Coronary artery (tissue), 2 donors: Measurements from ENCODE around the gene KRTAP10-5.

Experiments used
- DNase-seq: peaks from one replicate; pipeline ENCODE4 v3.0.0-alpha.2; 2017; ENCODE audit warnings: low spot score
- H3K27ac ChIP-seq, 2 donors: fragments of 200-600 bp; sonication (generic); one replicate each; pipeline ENCODE4 v1.5.1; 2016 to 2019
- H3K4me3 ChIP-seq: fragments of 200-600 bp; sonication (generic); 2 replicates; pipeline ENCODE4 v1.5.1; 2016; ENCODE audit warnings: mild to moderate bottlenecking, moderate library complexity
- TF ChIP-seq, protein P1 (sequence below): fragments of 200-600 bp; sonication (generic); IDR thresholded peaks from one replicate; pipeline ENCODE4 v1.5.1; 2019; ENCODE audit warnings: antibody characterized with exemption

KRTAP10-5 gene

GRCh38 chr21:44599264-44600029 lies 19.0 kb upstream of the KRTAP10-5 start:
- TF ChIP-seq, protein P1, sequence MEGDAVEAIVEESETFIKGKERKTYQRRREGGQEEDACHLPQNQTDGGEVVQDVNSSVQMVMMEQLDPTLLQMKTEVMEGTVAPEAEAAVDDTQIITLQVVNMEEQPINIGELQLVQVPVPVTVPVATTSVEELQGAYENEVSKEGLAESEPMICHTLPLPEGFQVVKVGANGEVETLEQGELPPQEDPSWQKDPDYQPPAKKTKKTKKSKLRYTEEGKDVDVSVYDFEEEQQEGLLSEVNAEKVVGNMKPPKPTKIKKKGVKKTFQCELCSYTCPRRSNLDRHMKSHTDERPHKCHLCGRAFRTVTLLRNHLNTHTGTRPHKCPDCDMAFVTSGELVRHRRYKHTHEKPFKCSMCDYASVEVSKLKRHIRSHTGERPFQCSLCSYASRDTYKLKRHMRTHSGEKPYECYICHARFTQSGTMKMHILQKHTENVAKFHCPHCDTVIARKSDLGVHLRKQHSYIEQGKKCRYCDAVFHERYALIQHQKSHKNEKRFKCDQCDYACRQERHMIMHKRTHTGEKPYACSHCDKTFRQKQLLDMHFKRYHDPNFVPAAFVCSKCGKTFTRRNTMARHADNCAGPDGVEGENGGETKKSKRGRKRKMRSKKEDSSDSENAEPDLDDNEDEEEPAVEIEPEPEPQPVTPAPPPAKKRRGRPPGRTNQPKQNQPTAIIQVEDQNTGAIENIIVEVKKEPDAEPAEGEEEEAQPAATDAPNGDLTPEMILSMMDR = no peak
- DNase-seq = no peak
- Histone ChIP-seq H3K4me3 (no peak overlapping the region), H3K27ac (no peak overlapping the region)

- Histone ChIP-seq H3K4me3 (no peak overlapping the region), H3K27ac (no peak overlapping the region)
- TF ChIP-seq, protein P1 = no peak
- no peak for DNase-seq
These were observed 17.7 kb upstream of the KRTAP10-5 start for GRCh38 chr21:44598061-44598460.

DNA sequence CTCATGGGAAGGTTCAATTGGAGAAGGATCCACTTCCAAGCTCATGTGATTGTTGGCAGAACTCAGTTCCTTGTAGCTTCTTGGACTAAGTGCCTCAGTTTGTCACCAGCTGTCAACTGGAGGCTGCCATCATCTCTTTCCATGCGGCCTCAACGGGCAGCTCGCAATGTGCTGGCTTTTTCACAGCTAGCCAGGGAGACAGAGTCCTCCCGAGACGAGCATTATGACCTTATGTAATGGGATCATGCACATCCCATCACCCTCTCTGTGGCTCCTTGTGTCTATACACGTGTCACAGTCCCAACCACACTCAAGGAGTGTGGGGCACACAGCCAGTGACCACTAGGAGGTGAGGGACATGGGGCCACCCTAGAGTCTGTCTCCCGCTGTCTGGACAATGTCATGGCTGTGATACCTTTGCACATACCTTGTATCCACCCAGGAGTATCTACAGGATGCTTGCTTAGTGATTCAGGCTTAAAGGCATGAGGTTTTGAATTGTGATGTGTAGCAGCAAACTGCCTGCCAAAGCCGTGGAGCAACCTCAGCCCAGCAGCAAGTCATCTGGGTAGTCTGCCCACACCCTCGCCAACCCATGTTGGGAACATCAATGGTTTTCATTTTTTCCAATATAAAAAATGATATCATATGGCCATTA lies 15.8 kb upstream of the KRTAP10-5 start:
- Histone ChIP-seq H3K4me3 (no peak overlapping the region), H3K27ac (no peak overlapping the region)
- no peak for DNase-seq
- TF ChIP-seq, protein P1 = no peak

DNA sequence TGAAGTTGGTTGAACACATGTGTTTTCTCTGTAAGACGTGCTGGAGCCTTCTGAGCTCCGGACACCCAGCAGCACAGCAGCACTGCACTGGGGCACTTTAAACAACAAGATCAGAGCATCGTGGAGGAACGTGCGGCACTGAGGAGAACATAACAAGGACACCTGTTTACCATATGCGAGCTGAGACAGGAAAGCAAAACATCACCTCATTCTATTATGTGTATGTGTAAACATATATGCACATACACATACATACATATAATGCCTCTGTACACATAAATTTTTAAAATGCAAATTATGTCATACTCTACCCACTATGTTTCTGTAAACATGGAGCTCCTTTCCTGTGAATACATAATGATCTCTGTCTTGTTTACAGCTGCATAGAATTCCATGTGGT lies 15.1 kb upstream of the KRTAP10-5 start:
- H3K4me3 ChIP-seq = no peak overlapping the region
- H3K27ac ChIP-seq = no peak overlapping the region
- TF ChIP-seq, protein P1 = no peak
- no peak for DNase-seq

DNA sequence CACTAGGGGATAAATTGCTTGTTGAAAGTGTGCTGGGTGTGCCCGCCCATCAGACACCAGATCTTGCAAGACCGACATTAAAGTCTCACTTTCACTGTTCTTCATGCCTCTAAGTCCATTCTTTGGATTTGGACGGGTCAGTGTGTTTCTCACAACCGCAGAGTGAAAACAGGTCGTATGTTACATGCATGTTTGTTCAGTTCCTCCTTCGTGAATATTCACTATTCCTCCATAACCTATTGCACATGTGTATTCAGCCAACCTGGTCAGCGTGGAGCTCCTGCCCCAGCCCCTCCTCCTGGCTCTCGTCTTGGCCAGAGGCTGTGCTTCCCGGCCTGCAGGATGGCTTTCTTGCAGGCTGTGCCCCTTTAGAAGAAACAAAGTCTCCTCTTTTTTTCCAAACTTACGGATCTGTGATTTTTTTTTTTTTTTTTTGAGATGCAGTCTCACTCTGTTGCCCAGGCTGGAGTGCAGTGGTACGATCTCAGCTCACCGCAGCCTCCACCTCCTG lies 14.1 kb upstream of the KRTAP10-5 start:
- Histone ChIP-seq H3K27ac (no peak overlapping the region), H3K4me3 (no peak overlapping the region)
- TF ChIP-seq, protein P1 = no peak
- no peak for DNase-seq

- TF ChIP-seq, protein P1 = no peak
- no peak overlapping the region for H3K4me3 ChIP-seq
- H3K27ac ChIP-seq = no peak overlapping the region
- no peak for DNase-seq
These were observed 13.4 kb upstream of the KRTAP10-5 start for GRCh38 chr21:44593598-44594405.
